Activated CD4-positive, alpha-beta T cell treated with anti-CD3 and anti-CD28 coated beads, Interleukin-2, amount 50 U/mL, for 1 hour (primary cell): ENCODE data around the gene GJB2.
A peak's percentile ranks its signal among the peaks of the same experiment; 100 is the strongest.

Experiments
- DNase-seq: peaks from one replicate; pipeline ENCODE4 v3.0.0-alpha.2; 2020

The GJB2 gene

DNA sequence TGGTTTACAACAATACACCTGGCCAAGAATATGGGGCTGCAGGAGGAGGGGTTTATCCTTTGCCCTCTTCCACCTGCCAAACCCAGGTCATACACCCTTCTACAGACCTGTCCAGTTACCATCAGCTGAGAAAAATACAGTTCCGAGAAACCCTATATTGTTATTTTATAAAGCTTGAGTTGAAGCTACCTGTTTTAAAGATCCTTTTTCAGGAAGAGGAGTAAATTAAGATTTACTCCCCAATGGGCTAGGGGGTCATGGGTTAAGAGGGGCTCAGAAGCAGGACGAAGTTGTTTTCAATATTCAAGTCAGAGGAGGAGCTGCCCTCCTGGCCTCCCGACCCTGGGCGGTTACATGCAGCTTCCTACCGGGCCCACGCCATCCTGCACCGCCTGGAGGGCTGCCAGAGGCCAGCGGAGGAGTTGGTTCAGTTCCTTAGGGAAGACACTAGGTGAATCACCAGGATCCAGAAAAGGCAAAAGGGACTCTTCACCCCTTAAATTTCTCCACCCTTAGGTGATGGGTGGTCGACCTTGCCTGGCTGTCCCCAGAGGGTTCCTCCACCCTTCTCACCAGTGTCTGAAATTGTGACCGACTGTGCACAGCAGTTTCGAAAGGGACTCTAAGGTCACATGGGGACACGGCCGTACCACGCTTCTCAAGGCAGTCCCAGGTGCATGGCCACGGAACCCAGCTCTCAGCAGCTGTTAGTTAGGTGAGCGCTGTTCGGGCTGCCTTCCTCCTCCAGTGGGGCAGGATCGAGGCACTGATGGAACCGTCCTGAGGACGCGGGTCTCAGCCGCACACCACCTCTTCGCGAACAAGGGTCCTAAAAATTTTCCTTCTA, 1.2 kb downstream of the GJB2 start:
- DNase-seq, result no peak

GRCh38 chr13:20190481-20191310, 2.0 kb downstream of the GJB2 start:
- no peak for DNase-seq

GRCh38 chr13:20190076-20190475, 2.7 kb downstream of the GJB2 start:
- no peak for DNase-seq

- no peak for DNase-seq
Observed at GRCh38 chr13:20188667-20189553, 3.8 kb downstream of the GJB2 start.

DNA sequence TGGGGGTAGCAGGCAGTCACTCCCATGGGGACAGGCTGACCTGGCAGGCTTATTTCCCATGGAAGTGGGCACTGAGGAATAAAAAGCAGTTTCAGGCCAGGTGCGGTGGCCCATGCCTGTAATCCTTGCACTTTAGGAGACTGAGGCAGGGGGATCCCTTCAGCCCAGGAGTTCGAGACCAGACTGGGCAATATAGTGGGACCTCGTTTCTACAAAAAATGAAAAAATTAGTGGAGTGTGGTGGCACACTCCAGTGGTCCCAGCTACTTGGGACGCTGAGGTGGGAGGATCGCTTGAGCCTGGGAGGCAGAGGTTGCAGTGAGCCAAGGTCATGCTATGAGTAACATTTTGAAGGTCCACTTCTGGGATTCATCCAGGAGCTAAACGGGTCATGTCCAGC, 6.0 kb downstream of the GJB2 start:
- no peak for DNase-seq

DNA sequence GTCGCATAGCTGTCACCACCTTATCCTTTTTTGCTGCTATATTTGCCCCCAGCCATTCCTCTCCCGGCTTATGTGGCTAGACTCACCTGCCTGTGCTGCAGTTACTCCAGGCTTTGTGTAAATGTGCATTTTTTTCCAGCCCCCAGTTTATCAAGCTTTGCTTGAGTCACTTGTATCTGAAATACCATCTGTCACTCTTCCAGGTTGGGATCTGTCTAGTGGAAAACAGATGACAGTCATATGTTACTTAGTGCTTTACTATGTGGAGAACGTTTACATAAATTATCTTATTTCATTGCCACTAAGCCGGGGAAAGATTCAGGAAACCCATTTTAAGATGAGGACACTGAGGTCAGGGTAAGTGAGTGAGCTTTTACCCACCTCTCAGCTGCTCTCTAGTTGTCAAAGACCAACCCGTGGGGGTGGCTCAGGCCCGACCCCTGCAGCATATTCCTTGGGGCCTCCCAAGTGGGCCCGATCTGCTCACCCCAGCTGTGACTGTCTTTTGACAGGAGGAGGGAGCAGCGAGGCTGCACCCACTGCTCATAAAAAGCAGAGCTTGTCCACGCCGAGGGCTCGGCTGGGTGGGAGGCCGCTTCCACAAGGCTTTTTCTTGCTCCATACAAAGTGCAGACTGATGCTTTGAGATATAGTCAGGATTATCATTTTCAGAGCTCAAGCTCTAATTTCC, 7.2 kb downstream of the GJB2 start:
- DNase-seq, result no peak

DNA sequence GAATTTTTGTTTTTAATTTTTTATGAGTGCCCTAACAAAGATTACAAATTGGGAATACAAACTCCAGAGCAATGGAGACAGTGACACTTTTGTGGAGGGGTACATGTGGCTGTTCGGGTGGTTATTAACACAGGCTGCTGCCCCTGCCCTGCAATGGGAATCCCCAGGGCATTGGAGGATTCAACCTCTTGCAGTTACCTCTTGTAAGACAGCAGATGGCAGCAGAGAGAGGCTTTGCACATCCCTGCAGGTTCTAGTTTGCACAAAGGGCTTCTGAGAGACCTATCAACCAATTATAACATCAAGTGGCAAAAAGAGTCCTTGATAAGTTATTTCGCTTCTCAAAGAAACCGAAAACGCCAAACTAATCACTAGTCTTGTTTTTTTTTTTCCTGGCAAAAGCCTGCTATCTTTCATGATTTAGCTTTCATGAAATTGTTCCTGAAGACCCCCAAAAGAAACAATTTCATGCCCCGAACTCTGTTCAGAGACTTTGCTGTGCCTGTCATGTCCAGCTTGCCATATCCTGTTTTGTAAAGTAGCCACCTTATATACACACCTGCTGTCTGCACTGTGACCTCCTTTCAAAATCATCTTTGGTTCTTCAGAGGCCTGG, 10.4 kb downstream of the GJB2 start:
- DNase-seq, result peak; percentile 35

GRCh38 chr13:20181188-20181587, 11.6 kb downstream of the GJB2 start:
- no peak for DNase-seq

DNA sequence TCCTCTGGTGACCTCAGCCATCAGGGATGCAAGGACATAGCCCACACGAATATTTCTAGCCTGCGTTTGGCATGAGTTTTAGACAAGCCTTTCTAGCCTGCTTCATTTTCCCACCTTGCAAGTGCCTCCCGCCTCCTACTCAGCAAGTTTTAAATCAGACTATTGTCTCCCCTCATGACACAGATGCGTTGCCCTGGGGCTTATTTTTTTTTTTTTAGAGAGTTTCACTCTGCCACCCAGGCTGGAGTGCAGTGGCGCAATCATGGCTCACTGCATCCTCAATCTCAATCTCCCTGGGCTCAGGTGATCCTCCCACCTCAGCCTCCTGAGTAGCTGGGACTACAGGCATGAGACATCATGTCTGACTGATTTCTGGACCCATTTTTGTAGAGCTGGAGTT, 14.6 kb downstream of the GJB2 start:
- DNase-seq, result no peak

DNA sequence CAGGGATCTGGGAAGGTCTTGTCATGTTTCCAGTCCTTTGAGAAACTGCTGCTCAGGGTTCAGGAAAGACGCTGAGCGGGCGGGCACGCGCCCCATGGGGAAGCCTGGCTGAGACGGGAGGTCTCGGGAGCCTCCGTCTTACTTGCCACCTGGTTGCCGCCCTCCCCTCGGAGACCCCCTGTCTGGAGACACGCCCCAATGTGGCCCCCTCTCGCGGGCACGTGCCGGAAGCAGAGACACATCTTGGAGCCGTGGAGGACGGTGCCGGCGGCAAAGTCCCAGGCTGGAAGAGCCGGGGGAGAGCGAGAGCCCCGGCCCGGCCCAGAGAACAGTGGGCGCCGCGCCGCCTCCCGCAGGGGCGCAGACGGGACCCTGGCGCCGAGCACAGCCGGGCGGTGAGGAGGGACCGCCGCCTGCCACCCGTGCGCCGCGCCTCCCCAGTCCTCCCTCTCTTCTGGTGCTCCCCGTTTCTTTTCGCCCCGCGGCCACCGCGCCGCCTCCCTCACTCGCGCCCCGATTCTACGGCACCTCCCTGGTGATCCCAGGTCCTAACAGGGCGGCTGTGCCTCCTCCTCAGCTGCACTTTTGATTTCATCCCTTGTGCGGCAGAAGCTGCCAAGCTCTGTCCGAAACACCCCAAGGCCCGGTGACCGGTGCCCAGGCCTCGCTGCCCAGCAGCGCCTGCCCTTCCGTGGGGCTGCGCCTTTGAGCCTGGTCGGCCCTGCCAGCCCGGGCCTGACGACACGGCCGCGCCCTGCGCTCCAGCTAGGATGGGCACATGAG, 15.5 kb downstream of the GJB2 start:
- DNase-seq, result no peak

- DNase-seq, result no peak
Observed at GRCh38 chr13:20175907-20176652, 16.7 kb downstream of the GJB2 start.

GRCh38 chr13:20175406-20175794, 17.3 kb downstream of the GJB2 start:
- no peak for DNase-seq

GRCh38 chr13:20174656-20175405, 17.9 kb downstream of the GJB2 start:
- peak; percentile 41 for DNase-seq

DNA sequence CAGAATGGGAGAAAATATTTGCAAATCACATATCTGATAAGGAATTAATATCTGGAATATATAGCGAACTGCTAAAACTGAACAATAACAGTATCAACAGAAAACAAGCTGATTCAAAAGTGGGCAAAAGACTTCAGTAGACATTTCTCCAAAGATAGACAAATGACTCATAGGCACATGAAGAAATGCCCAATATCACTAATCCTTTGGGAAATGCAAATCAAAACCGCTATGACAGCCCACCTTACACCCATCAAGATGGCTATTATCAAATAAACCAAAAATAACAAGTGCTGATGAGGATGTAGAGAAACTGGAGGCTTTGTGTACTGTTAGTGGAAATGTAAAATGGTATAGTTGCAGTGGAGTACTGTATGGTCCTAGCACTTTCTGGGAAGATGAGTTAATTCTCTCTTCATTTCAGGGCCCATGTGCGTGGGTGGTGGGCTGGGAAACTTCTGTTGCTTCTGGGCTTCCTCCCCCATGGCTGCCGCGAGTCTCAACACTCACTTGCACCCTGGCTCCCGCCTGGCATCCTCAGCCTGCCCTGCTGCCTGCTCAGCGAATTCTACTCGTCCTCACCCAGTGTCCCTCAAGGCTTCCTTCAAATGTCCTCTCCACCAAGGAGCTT, 19.5 kb downstream of the GJB2 start:
- no peak for DNase-seq

- no peak for DNase-seq
Observed at GRCh38 chr13:20171364-20171763, 21.4 kb downstream of the GJB2 start.

DNA sequence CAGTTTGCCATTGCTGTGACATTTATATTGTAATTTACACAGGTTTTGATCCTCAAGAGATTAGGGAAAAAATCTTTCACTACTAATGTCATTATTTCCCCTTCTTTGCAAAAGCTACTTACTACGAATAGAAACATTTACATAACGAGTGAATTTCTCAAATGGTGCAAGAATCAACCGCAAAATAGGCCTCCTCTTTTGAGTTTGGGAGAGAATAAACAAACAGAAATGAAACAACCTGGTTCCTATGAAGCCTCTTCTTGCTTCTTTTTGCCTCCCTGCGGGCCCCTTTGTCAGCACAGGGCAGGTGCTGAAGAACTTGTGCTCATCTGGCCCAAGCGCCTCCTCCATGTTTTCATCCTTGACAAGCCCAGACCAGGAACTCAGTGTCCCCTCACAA, 21.8 kb downstream of the GJB2 start:
- no peak for DNase-seq

DNA sequence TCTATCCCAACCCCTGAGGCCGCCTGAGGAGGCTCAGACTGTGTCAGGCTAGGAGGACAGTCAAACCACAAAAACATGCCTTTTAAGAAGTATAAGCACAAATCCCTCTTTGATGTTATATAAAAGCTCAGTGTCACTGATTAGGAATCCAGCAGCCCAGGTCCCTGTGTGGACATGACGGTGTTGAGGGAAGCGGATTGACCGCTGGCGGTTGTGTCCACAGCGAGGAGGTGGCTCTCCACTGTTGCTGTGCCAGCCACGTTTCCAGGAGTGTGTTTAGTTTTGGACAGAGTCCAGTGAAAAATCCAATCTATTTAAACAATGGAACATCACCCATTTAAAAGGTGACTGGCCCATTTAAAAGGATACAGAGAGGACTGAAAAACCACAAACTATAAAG, 24.3 kb downstream of the GJB2 start:
- DNase-seq, result no peak

DNA sequence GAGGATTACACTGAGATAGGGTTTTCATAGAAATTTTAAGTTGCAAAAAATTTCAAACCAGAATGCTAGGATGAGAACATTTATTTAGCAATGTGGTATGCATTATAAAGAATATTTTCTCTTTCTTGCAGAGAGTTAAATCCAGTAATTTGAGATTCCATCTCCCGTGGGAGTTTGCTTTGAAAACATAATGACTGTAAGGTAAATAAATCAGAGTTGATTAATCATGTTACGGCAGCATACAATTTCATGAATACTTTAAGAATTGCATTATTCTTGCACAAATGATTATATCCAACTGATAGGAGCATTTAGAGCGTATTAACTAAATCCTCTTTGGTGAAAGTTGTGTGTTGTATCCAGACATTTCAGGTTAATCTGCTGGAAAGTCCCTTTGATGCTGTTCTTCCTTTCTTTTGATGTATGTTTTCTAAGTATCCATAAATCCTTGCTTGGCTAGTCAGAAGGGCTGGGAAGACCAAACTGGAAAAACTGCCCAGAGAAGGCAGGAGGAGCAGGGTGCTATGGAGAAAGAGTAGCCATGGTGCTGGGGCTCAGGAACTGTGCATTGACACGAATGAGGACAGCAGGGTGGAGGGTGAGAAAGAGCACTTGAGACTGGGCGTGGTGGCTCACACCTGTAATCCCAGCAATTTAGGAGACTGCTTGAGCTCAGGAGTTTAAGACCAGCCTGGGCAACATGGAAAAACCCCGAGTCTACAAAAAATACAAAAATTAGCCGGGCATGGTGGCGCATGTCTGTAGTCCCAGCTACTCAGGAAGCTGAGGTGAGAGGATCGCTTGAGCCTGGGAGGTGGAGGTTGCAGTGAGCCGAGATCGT, 27.1 kb downstream of the GJB2 start:
- DNase-seq, result no peak
